SK-N-SH (cell line): ENCODE results near the gene VCP. TPM values are rescaled to one million over a fixed set of nuclear protein-coding genes. Genes with fewer than 3 reads are reported as not detected.
"Not testable (repeated sequence)": the region's sequence is repeated elsewhere in the genome, so short reads cannot be mapped to it uniquely, and the experiment has no call there.

ENCODE experiments used
- CTCF ChIA-PET: fragments of 300-600, 350-600 bp; formaldehyde crosslinking; extraction: SDS; loops from one replicate; lab custom pipeline; 2021; lab: Yijun Ruan, JAX
- POLR2A ChIA-PET: fragments of 350-600 bp; sonication (Branson Sonifier 250); formaldehyde crosslinking; extraction: SDS; loops from one replicate; lab custom pipeline; 2020; ENCODE audit warnings: antibody characterized with exemption, inconsistent platforms; lab: Yijun Ruan, JAX
- DNase-seq: peaks from one replicate; pipeline ENCODE4 v3.0.0; 2012
- H2AFZ ChIP-seq: fragments of 200-600 bp; sonication (generic); 2 replicates; pipeline ENCODE4 v1.8.1; 2016; ENCODE audit warnings: antibody characterized with exemption, mild to moderate bottlenecking, low read depth
- H3F3A ChIP-seq: fragments of 200-600 bp; sonication (generic); replicated peaks from 2 replicates; pipeline ENCODE3; 2016; ENCODE audit warnings: antibody characterized with exemption, mild to moderate bottlenecking; ENCODE audit not compliant: insufficient read depth
- H3K27ac ChIP-seq, 2 experiments: fragments of 200-500 bp in 1 of 2; fragments of 200-600 bp in 1 of 2; sonication (Bioruptor generic) in 1 of 2; sonication (generic), shearing (Covaris generic) in 1 of 2; 2 replicates each; pipeline versions ENCODE4 v1.5.1 to v1.6.1; 2014 to 2016; ENCODE audit warnings: low read depth in 2 of 2, inconsistent platforms in 1 of 2, low read length in 1 of 2, mild to moderate bottlenecking in 1 of 2, mixed read lengths in 1 of 2
- H3K27me3 ChIP-seq: fragments of 200-600 bp; sonication (generic), shearing (Covaris generic); 2 replicates; pipeline ENCODE4 v1.6.1; 2016; ENCODE audit warnings: mixed run types; ENCODE audit not compliant: insufficient read depth
- H3K36me3 ChIP-seq, 2 experiments: fragments of 200-500 bp in 1 of 2; fragments of 200-600 bp in 1 of 2; sonication (Bioruptor generic) in 1 of 2; sonication (generic) in 1 of 2; replicated peaks in 1 of 2; 2 replicates each; pipeline versions ENCODE3 to v1.5.1; 2014 to 2016; ENCODE audit warnings: low read length in 1 of 2, mild to moderate bottlenecking in 1 of 2; ENCODE audit not compliant: insufficient read depth in 2 of 2, control insufficient read depth in 1 of 2
- H3K4me1 ChIP-seq, 2 experiments: fragments of 200-500 bp in 1 of 2; fragments of 200-600 bp in 1 of 2; sonication (Bioruptor generic) in 1 of 2; sonication (generic), shearing (Covaris generic) in 1 of 2; 2 replicates each; pipeline versions ENCODE4 v1.5.1 to v1.6.1; 2014 to 2016; ENCODE audit warnings: low read depth in 1 of 2, low read length in 1 of 2, mixed run types in 1 of 2; ENCODE audit not compliant: insufficient read depth in 2 of 2, control insufficient read depth in 1 of 2
- H3K4me2 ChIP-seq: fragments of 200-600 bp; sonication (generic), shearing (Covaris generic); 2 replicates; pipeline ENCODE4 v1.6.1; 2017; ENCODE audit warnings: mixed run types
- H3K4me3 ChIP-seq, 2 experiments: fragments of 200-500 bp in 1 of 2; fragments of 200-600 bp in 1 of 2; sonication (Bioruptor generic) in 1 of 2; sonication (generic), shearing (Covaris generic) in 1 of 2; 2 replicates each; pipeline versions ENCODE4 v1.5.1 to v1.8.1; 2014 to 2016; ENCODE audit warnings: low read depth in 2 of 2, inconsistent platforms in 1 of 2, low read length in 1 of 2, mild to moderate bottlenecking in 1 of 2, mixed read lengths in 1 of 2, moderate library complexity in 1 of 2
- H3K79me2 ChIP-seq: fragments of 200-600 bp; sonication (generic); 2 replicates; pipeline ENCODE4 v1.8.1; 2017; ENCODE audit warnings: mild to moderate bottlenecking; ENCODE audit not compliant: insufficient read depth
- H3K9ac ChIP-seq: fragments of 200-600 bp; sonication (generic); 2 replicates; pipeline ENCODE4 v1.6.1; 2017; ENCODE audit warnings: mixed run types
- H3K9me2 ChIP-seq: fragments of 200-600 bp; sonication (generic); 2 replicates; pipeline ENCODE4 v1.6.1; 2017; ENCODE audit warnings: mixed run types
- H3K9me3 ChIP-seq: fragments of 200-600 bp; sonication (generic); 2 replicates; pipeline ENCODE4 v1.6.1; 2017; ENCODE audit warnings: mixed run types, mild to moderate bottlenecking, moderate library complexity
- H4K20me1 ChIP-seq: fragments of 200-600 bp; sonication (generic); 2 replicates; pipeline ENCODE4 v1.6.1; 2017; ENCODE audit warnings: mild to moderate bottlenecking, mixed run types; ENCODE audit not compliant: insufficient read depth
- EP300 ChIP-seq, 2 experiments: IDR thresholded peaks; 2 replicates each; pipeline versions ENCODE4 v1.4.0 to v1.6.1; 2012; ENCODE audit warnings: borderline replicate concordance in 1 of 2, low read depth in 1 of 2, low read length in 1 of 2
- JUND ChIP-seq: IDR thresholded peaks from 2 replicates; pipeline ENCODE4 v1.4.0; 2012
- MXI1 ChIP-seq: IDR thresholded peaks from 2 replicates; pipeline ENCODE4 v1.6.1; 2012; ENCODE audit warnings: mild to moderate bottlenecking, low read depth, low read length, improper control_type of control experiment
- TCF12 ChIP-seq: IDR thresholded peaks from 2 replicates; pipeline ENCODE4 v1.4.0; 2012
- YY1 ChIP-seq: IDR thresholded peaks from 2 replicates; pipeline ENCODE4 v1.4.0; 2012; ENCODE audit warnings: low read depth, mild to moderate bottlenecking
- WGBS: methylation state at CpG from one replicate; pipeline ENCODE4 v1.1.6; 2017; ENCODE audit warnings: low lambda C conversion rate; 5-methylcytosine and 5-hydroxymethylcytosine counted together
- polyA plus RNA-seq, 3 experiments: library from polyadenylated mRNA; depleted of rRNA; stranded (reverse); fragments of >200 nt; gene quantifications; 2 replicates each; pipeline ENCODE4 v1.2.3, GENCODE V29; 2012
- TF ChIP-seq, protein P1 (sequence below): IDR thresholded peaks from 2 replicates; pipeline ENCODE4 v1.6.1; 2012; ENCODE audit warnings: mild to moderate bottlenecking, low read depth, low read length, moderate library complexity
- TF ChIP-seq, protein P2 (sequence below): fragments of 150-350 bp; IDR thresholded peaks from 2 replicates; pipeline ENCODE4 v1.6.1; 2016; ENCODE audit warnings: mild to moderate bottlenecking, low read depth, low read length
- TF ChIP-seq, protein P3 (sequence below): fragments of 150-350 bp; IDR thresholded peaks from 2 replicates; pipeline ENCODE4 v1.6.1; 2017; ENCODE audit warnings: antibody characterized with exemption, low read length, low read depth, borderline replicate concordance

Gene VCP
- polyA plus RNA-seq, 1 of the 3 experiments (the other 2 are of a cell fraction) = 238 TPM

DNA sequence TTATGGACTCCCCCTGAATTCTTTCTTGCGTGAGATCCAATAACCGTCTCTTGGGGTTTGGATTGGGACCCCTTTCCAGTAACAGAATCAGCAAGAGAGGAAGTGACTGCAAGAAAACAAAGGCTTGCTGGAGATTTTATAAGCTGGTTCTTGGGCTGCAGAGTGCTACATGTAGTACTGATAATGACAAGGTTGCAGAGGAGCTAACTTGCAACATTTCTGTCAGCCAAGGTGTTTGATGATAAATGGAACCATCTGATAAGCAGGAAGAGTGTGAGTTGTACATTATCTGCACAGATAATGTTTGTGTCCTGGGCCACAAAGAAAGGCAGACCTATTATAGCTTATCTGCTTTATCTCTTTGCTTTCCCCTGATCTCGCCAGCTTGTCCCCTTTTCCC lies 45.8 kb downstream of the VCP start:
- Histone ChIP-seq H3K79me2 (no peaks in the 10 kb centered on the region), H3K36me3 (peaks cover 0 to 17% of the 10 kb centered on the region in 2 experiments), H3K4me2 (0 out of 2 replicates have a peak overlapping the region, but pooled peaks have one; percentile 13), H3F3A (no peaks in the 10 kb centered on the region), H3K27ac (0 out of 4 replicates have a peak overlapping the region, but pooled peaks of 1 of the 2 experiments have one; percentile 14), H3K4me3 (no peak overlapping the region), H3K27me3 (no peaks in the 10 kb centered on the region), H4K20me1 (no peaks in the 10 kb centered on the region), H3K9me3 (no peaks in the 10 kb centered on the region), H3K9ac (no peak overlapping the region), H3K9me2 (no peaks in the 10 kb centered on the region), H2AFZ (no peak overlapping the region), H3K4me1 (peaks cover 0 to 6% of the 10 kb centered on the region in 2 experiments; a peak in 1 of 4 replicates)
- CTCF ChIA-PET = interaction anchor here (2.3 kb wide), 1 partner anchor 25 kb away, joined by 10 read pairs; no protein-coding TSS in a partner anchor
- 89% methylated on average over 3 of the region's 3 CpGs for WGBS
- DNase-seq = no peak
- POLR2A ChIA-PET = interaction anchor here (1.0 kb wide), 1 partner anchor 24 kb away, joined by 5 read pairs; no protein-coding TSS in a partner anchor
- TF ChIP-seq YY1 (no peak), MXI1 (no peak), JUND (no peak), TCF12 (no peak), EP300 (IDR thresholded peaks at IDR 0.05; ENCODE audit: borderline replicate concordance in 1 of 2, low read depth in 1 of 2, low read length in 1 of 2) (no peak)
- TF ChIP-seq, protein P1, sequence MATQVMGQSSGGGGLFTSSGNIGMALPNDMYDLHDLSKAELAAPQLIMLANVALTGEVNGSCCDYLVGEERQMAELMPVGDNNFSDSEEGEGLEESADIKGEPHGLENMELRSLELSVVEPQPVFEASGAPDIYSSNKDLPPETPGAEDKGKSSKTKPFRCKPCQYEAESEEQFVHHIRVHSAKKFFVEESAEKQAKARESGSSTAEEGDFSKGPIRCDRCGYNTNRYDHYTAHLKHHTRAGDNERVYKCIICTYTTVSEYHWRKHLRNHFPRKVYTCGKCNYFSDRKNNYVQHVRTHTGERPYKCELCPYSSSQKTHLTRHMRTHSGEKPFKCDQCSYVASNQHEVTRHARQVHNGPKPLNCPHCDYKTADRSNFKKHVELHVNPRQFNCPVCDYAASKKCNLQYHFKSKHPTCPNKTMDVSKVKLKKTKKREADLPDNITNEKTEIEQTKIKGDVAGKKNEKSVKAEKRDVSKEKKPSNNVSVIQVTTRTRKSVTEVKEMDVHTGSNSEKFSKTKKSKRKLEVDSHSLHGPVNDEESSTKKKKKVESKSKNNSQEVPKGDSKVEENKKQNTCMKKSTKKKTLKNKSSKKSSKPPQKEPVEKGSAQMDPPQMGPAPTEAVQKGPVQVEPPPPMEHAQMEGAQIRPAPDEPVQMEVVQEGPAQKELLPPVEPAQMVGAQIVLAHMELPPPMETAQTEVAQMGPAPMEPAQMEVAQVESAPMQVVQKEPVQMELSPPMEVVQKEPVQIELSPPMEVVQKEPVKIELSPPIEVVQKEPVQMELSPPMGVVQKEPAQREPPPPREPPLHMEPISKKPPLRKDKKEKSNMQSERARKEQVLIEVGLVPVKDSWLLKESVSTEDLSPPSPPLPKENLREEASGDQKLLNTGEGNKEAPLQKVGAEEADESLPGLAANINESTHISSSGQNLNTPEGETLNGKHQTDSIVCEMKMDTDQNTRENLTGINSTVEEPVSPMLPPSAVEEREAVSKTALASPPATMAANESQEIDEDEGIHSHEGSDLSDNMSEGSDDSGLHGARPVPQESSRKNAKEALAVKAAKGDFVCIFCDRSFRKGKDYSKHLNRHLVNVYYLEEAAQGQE = no peak
- TF ChIP-seq, protein P2, sequence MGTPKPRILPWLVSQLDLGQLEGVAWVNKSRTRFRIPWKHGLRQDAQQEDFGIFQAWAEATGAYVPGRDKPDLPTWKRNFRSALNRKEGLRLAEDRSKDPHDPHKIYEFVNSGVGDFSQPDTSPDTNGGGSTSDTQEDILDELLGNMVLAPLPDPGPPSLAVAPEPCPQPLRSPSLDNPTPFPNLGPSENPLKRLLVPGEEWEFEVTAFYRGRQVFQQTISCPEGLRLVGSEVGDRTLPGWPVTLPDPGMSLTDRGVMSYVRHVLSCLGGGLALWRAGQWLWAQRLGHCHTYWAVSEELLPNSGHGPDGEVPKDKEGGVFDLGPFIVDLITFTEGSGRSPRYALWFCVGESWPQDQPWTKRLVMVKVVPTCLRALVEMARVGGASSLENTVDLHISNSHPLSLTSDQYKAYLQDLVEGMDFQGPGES = no peak
- TF ChIP-seq, protein P3, sequence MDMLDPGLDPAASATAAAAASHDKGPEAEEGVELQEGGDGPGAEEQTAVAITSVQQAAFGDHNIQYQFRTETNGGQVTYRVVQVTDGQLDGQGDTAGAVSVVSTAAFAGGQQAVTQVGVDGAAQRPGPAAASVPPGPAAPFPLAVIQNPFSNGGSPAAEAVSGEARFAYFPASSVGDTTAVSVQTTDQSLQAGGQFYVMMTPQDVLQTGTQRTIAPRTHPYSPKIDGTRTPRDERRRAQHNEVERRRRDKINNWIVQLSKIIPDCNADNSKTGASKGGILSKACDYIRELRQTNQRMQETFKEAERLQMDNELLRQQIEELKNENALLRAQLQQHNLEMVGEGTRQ = no peak

DNA sequence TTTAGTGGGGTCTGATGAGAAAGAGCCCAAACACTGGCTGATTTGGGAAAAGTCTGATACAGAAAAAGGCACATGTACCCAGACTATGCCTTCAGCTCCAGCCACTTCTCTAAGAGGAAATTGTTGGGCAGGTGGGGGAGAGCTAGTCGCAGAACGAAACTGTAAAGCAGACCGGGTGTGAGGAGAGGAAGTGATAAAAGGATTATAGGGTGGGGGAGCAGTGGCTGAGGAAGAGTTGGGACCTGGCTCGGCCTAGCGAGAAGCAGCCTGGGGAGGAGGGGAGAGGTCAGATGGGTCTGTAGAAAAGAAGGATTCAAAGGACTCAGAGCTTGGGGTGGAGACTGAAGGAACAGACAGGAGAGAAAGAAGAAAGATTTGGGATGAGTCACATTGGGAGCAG lies 49.0 kb downstream of the VCP start:
- WGBS = 96% methylated on average over 5 of the region's 5 CpGs
- H3K9ac ChIP-seq, H3K4me3 ChIP-seq, H3K79me2 ChIP-seq, H3K4me1 ChIP-seq, H3K9me3 ChIP-seq, H3F3A ChIP-seq, H2AFZ ChIP-seq, POLR2A ChIA-PET, CTCF ChIA-PET, H3K27ac ChIP-seq, H3K27me3 ChIP-seq, DNase-seq, H4K20me1 ChIP-seq, H3K9me2 ChIP-seq, H3K4me2 ChIP-seq: not testable (repeated sequence)
- peaks cover 0 to 12% of the 10 kb centered on the region in 2 experiments for H3K36me3 ChIP-seq
